ENCODE measurements around the gene MOB3B. TPM values are rescaled to one million over a fixed set of nuclear protein-coding genes. Genes with fewer than 3 reads are reported as not detected.

Gene MOB3B
- total and polyA plus RNA-seq, 7 experiments from 2014 or later, result 0.07 to 1.8 (median 0.72) TPM; not detected in 1

DNA sequence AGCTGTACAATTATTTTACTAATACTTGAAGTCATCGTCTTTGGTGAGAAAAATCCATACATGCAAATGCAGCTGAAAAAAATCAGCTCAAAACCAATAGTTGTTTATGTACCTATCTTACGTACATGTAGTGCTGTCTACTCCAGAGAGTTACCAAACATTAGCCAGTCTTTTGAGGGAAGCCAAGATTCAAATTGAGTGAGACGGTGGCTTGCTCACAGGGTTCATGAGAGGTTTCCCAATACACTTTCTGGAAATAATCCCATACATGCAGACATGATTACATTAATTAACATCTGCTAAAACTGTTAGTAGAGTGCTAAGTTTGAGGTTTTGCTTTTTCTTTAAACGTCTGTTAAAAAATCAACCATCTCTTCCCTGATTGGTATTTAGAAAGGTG, 41.4 kb upstream of the MOB3B start:
- ATAC-seq, result no peak
- Mint-ChIP-seq H3K4me3 (peak overlapping the region in 2 of 10 donors; percentile 22 to 40), H3K36me3 (peaks cover 4 to 16% (median 11%) of the 10 kb centered on the region in 5 donors), H3K9me3 (peaks cover 0 to 6% (median 0%) of the 10 kb centered on the region in 11 donors), H3K4me1 (peaks cover 19 to 68% (median 48%) of the 10 kb centered on the region in 7 donors), H3K27me3 (peaks cover 0 to 2% (median 0%) of the 10 kb centered on the region in 5 donors), H3K27ac (peak overlapping the region in 7 of 9 donors; percentile 24 to 99 (median 79))
- peaks cover 6 to 10% of the 10 kb centered on the region in 2 donors for H3K4me1 ChIP-seq (ENCODE audit: control insufficient read depth in 2 of 2, insufficient read depth in 2 of 2, low read length in 2 of 2)
- H3K36me3 ChIP-seq (ENCODE audit: control insufficient read depth in 2 of 3, insufficient read depth in 3 of 3, low read length in 3 of 3), result peaks cover 0 to 10% (median 0%) of the 10 kb centered on the region in 3 experiments
- DNase-seq, result no peak
- ChIA-PET CTCF (interaction anchor here (0.9 kb wide), 1 partner anchor 41 kb away, joined by 3 read pairs; no protein-coding TSS in a partner anchor), POLR2A (no interaction called here)
- H3K27ac ChIP-seq (ENCODE audit: low read depth, low read length), result no peak overlapping the region
- H3K27me3 ChIP-seq (ENCODE audit: control insufficient read depth in 2 of 2, insufficient read depth in 2 of 2, low read length in 2 of 2), result no peaks in the 10 kb centered on the region
- H3K4me3 ChIP-seq (ENCODE audit: low read length), result no peak overlapping the region
- H3K9me3 ChIP-seq (ENCODE audit: control insufficient read depth in 2 of 3, low read length in 3 of 3), result no peaks in the 10 kb centered on the region
- intact Hi-C loops (cut with micrococcal nuclease), result no loop called here

DNA sequence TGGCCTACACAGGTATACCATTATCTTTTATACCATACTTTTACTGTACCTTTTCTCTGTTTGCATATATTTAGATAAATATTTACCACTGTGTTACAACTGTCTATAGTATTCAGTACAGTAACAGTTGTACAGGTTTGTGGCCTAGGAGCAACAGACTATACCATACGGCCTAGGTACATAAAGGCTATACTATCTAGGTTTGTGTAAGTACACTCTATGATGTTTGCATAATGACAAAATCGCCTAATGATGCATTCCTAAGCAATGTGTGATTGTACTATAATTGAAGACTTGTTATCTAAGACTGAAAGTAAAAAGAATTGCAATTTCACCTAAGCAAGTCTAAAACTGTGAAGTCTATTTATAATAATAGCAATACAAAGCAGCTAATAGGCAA, 39.8 kb upstream of the MOB3B start:
- H3K4me3 Mint-ChIP-seq, result no peak overlapping the region
- intact Hi-C loops (cut with micrococcal nuclease), result no loop called here
- peaks cover 4 to 23% (median 16%) of the 10 kb centered on the region in 5 donors for H3K36me3 Mint-ChIP-seq
- H3K4me1 Mint-ChIP-seq, result peaks cover 14 to 75% (median 49%) of the 10 kb centered on the region in 7 donors
- ChIA-PET POLR2A (no interaction called here), CTCF (no interaction called here)
- H3K27ac Mint-ChIP-seq, result no peak overlapping the region
- ATAC-seq (no peak), DNase-seq (no peak)
- Histone ChIP-seq H3K9me3 (ENCODE audit: control insufficient read depth in 2 of 3, low read length in 3 of 3) (no peaks in the 10 kb centered on the region), H3K27me3 (ENCODE audit: control insufficient read depth in 2 of 2, insufficient read depth in 2 of 2, low read length in 2 of 2) (no peaks in the 10 kb centered on the region), H3K36me3 (ENCODE audit: control insufficient read depth in 2 of 3, insufficient read depth in 3 of 3, low read length in 3 of 3) (peaks cover 0 to 10% (median 0%) of the 10 kb centered on the region in 3 experiments), H3K4me3 (ENCODE audit: low read length) (no peak overlapping the region), H3K4me1 (ENCODE audit: control insufficient read depth in 2 of 2, insufficient read depth in 2 of 2, low read length in 2 of 2) (peaks cover 6% of the 10 kb centered on the region in 2 donors), H3K27ac (ENCODE audit: low read depth, low read length) (no peak overlapping the region)
- peaks cover 0 to 2% (median 0%) of the 10 kb centered on the region in 5 donors for H3K27me3 Mint-ChIP-seq
- peaks cover 0 to 6% (median 0%) of the 10 kb centered on the region in 11 donors for H3K9me3 Mint-ChIP-seq

GRCh38 chr9:27566118-27566517, 36.5 kb upstream of the MOB3B start:
- Mint-ChIP-seq H3K27me3 (no peaks in the 10 kb centered on the region), H3K27ac (peak overlapping the region in 1 of 9 donors; percentile 26), H3K4me1 (peaks cover 6 to 58% (median 41%) of the 10 kb centered on the region in 7 donors), H3K4me3 (no peak overlapping the region), H3K9me3 (no peaks in the 10 kb centered on the region), H3K36me3 (peaks cover 8 to 26% (median 24%) of the 10 kb centered on the region in 5 donors)
- H3K27ac ChIP-seq (ENCODE audit: low read depth, low read length), result no peak overlapping the region
- peaks cover 0 to 4% of the 10 kb centered on the region in 2 donors for H3K4me1 ChIP-seq (ENCODE audit: control insufficient read depth in 2 of 2, insufficient read depth in 2 of 2, low read length in 2 of 2)
- ATAC-seq (no peak), DNase-seq (no peak)
- no peak overlapping the region for H3K4me3 ChIP-seq (ENCODE audit: low read length)
- ChIA-PET CTCF (no interaction called here), POLR2A (no interaction called here)
- intact Hi-C loops (cut with micrococcal nuclease), result loop anchor here in 1 of 2 donors (2.0 kb wide), 1 partner anchor 13 kb away; no protein-coding TSS in a partner anchor
- peaks cover 0 to 15% (median 0%) of the 10 kb centered on the region in 3 experiments for H3K36me3 ChIP-seq (ENCODE audit: control insufficient read depth in 2 of 3, insufficient read depth in 3 of 3, low read length in 3 of 3)
- H3K27me3 ChIP-seq (ENCODE audit: control insufficient read depth in 2 of 2, insufficient read depth in 2 of 2, low read length in 2 of 2), result no peaks in the 10 kb centered on the region
- H3K9me3 ChIP-seq (ENCODE audit: control insufficient read depth in 2 of 3, low read length in 3 of 3), result no peaks in the 10 kb centered on the region

GRCh38 chr9:27565696-27566095, 36.1 kb upstream of the MOB3B start:
- ChIA-PET POLR2A (no interaction called here), CTCF (no interaction called here)
- H3K9me3 ChIP-seq (ENCODE audit: control insufficient read depth in 2 of 3, low read length in 3 of 3), result no peaks in the 10 kb centered on the region
- no peaks in the 10 kb centered on the region for H3K27me3 ChIP-seq (ENCODE audit: control insufficient read depth in 2 of 2, insufficient read depth in 2 of 2, low read length in 2 of 2)
- DNase-seq (no peak), ATAC-seq (no peak)
- H3K36me3 Mint-ChIP-seq, result peaks cover 8 to 28% (median 25%) of the 10 kb centered on the region in 5 donors
- H3K4me1 ChIP-seq (ENCODE audit: control insufficient read depth in 2 of 2, insufficient read depth in 2 of 2, low read length in 2 of 2), result peaks cover 0 to 4% of the 10 kb centered on the region in 2 donors
- H3K4me1 Mint-ChIP-seq, result peaks cover 2 to 54% (median 37%) of the 10 kb centered on the region in 7 donors
- peak overlapping the region; percentile 12 for H3K27ac ChIP-seq (ENCODE audit: low read depth, low read length)
- H3K4me3 ChIP-seq (ENCODE audit: low read length), result no peak overlapping the region
- intact Hi-C loops (cut with micrococcal nuclease), result loop anchor here in 1 of 2 donors (2.0 kb wide), 1 partner anchor 13 kb away; no protein-coding TSS in a partner anchor
- H3K27ac Mint-ChIP-seq, result peak overlapping the region in 8 of 9 donors; percentile 39 to 89 (median 79)
- peaks cover 0 to 19% (median 0%) of the 10 kb centered on the region in 3 experiments for H3K36me3 ChIP-seq (ENCODE audit: control insufficient read depth in 2 of 3, insufficient read depth in 3 of 3, low read length in 3 of 3)
- peak overlapping the region in 3 of 10 donors; percentile 23 to 73 (median 72) for H3K4me3 Mint-ChIP-seq
- no peaks in the 10 kb centered on the region for H3K9me3 Mint-ChIP-seq
- no peaks in the 10 kb centered on the region for H3K27me3 Mint-ChIP-seq

DNA sequence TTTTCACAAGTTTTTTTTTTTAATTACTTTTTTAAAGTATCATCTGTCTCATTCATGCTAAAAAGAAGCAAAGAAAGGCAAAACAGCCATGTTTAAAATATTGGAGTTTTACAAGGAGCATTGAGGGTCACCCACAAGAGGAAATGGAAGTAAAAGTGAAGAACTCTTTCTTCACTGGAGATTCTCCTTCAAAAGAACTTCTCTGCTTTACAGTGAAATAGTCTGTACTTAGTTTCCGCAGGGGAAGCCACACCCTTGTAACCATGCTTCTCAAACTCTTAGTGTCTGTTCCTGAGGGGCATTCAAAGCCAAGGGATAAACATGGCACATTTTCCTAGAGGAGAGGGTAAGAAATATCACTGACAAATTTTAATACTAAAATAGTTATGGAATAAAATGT, 35.1 kb upstream of the MOB3B start:
- ChIA-PET POLR2A (no interaction called here), CTCF (no interaction called here)
- ATAC-seq, result peak; percentile 64
- DNase-seq, result peak in 5 of 9 donors; percentile 11 to 22 (median 18)
- no peak overlapping the region for H3K4me3 ChIP-seq (ENCODE audit: low read length)
- H3K36me3 Mint-ChIP-seq, result peaks cover 8 to 28% (median 25%) of the 10 kb centered on the region in 5 donors
- no peaks in the 10 kb centered on the region for H3K27me3 ChIP-seq (ENCODE audit: control insufficient read depth in 2 of 2, insufficient read depth in 2 of 2, low read length in 2 of 2)
- H3K27ac ChIP-seq (ENCODE audit: low read depth, low read length), result peak overlapping the region; percentile 12
- H3K36me3 ChIP-seq (ENCODE audit: control insufficient read depth in 2 of 3, insufficient read depth in 3 of 3, low read length in 3 of 3), result peaks cover 0 to 23% (median 0%) of the 10 kb centered on the region in 3 experiments
- H3K4me1 Mint-ChIP-seq, result peaks cover 2 to 46% (median 36%) of the 10 kb centered on the region in 7 donors
- no peaks in the 10 kb centered on the region for H3K27me3 Mint-ChIP-seq
- peak overlapping the region in 9 of 10 donors; percentile 18 to 75 (median 66) for H3K4me3 Mint-ChIP-seq
- H3K9me3 ChIP-seq (ENCODE audit: control insufficient read depth in 2 of 3, low read length in 3 of 3), result no peaks in the 10 kb centered on the region
- H3K9me3 Mint-ChIP-seq, result no peaks in the 10 kb centered on the region
- peak overlapping the region in 8 of 9 donors; percentile 49 to 94 (median 82) for H3K27ac Mint-ChIP-seq
- peaks cover 0 to 4% of the 10 kb centered on the region in 2 donors for H3K4me1 ChIP-seq (ENCODE audit: control insufficient read depth in 2 of 2, insufficient read depth in 2 of 2, low read length in 2 of 2)
- intact Hi-C loops (cut with micrococcal nuclease), result loop anchor here in 1 of 2 donors (1.0 to 5.0 kb wide), 2 partner anchors 8 to 52 kb away; no protein-coding TSS in a partner anchor

GRCh38 chr9:27563738-27564430, 34.3 kb upstream of the MOB3B start:
- no peak for DNase-seq
- peaks cover 0 to 26% (median 0%) of the 10 kb centered on the region in 3 experiments for H3K36me3 ChIP-seq (ENCODE audit: control insufficient read depth in 2 of 3, insufficient read depth in 3 of 3, low read length in 3 of 3)
- H3K36me3 Mint-ChIP-seq, result peaks cover 8 to 28% (median 26%) of the 10 kb centered on the region in 5 donors
- H3K4me1 ChIP-seq (ENCODE audit: control insufficient read depth in 2 of 2, insufficient read depth in 2 of 2, low read length in 2 of 2), result peaks cover 0 to 4% of the 10 kb centered on the region in 2 donors
- intact Hi-C loops (cut with micrococcal nuclease), result loop anchor here in 1 of 2 donors (1.0 to 5.0 kb wide), 2 partner anchors 8 to 52 kb away; no protein-coding TSS in a partner anchor
- H3K4me3 ChIP-seq (ENCODE audit: low read length), result no peak overlapping the region
- H3K27ac ChIP-seq (ENCODE audit: low read depth, low read length), result no peak overlapping the region
- ATAC-seq, result no peak
- no peaks in the 10 kb centered on the region for H3K27me3 Mint-ChIP-seq
- ChIA-PET POLR2A (interaction anchor here (1.5 kb wide), 1 partner anchor 9 kb away, joined by 6 read pairs; the partner anchor contains the start of gene C9orf72), CTCF (no interaction called here)
- H3K9me3 Mint-ChIP-seq, result no peaks in the 10 kb centered on the region
- peak overlapping the region in 5 of 10 donors; percentile 21 to 73 (median 69) for H3K4me3 Mint-ChIP-seq
- peak overlapping the region in 8 of 9 donors; percentile 49 to 94 (median 82) for H3K27ac Mint-ChIP-seq
- H3K9me3 ChIP-seq (ENCODE audit: control insufficient read depth in 2 of 3, low read length in 3 of 3), result no peaks in the 10 kb centered on the region
- H3K27me3 ChIP-seq (ENCODE audit: control insufficient read depth in 2 of 2, insufficient read depth in 2 of 2, low read length in 2 of 2), result no peaks in the 10 kb centered on the region
- peaks cover 4 to 46% (median 36%) of the 10 kb centered on the region in 7 donors for H3K4me1 Mint-ChIP-seq
